ENCODE measurements around the gene FLCN.

Gene FLCN

GRCh38 chr17:17182598-17183136 is 54.3 kb downstream of the FLCN start:
- no peak for DNase-seq

- no peak for DNase-seq
Observed at GRCh38 chr17:17181666-17182597, 55.0 kb downstream of the FLCN start.

GRCh38 chr17:17180741-17181525 is 56.0 kb downstream of the FLCN start:
- DNase-seq = no peak

DNA sequence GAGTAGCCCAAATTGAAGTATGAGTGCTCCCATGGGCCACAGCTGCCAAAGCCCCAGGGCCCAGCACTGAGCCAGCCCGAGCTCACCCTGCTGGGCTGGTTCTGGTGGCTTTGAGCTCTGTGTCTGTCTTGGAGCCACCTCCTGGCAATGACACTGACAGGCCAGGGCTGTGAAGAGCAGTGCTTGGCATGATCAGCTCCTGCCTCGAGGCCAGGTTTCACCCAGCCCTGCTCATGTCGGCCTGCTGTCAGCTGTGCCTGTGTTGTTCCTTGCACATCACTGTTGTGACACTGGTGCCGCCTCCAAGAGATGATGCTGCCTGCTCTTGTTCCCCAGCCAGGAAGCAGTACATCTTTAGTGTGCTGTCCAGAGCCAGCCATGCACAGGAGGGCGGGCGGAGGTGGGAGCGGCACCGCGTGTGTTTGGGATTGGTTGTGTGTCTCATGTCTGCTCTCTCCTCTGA is 56.8 kb downstream of the FLCN start:
- DNase-seq = no peak

DNA sequence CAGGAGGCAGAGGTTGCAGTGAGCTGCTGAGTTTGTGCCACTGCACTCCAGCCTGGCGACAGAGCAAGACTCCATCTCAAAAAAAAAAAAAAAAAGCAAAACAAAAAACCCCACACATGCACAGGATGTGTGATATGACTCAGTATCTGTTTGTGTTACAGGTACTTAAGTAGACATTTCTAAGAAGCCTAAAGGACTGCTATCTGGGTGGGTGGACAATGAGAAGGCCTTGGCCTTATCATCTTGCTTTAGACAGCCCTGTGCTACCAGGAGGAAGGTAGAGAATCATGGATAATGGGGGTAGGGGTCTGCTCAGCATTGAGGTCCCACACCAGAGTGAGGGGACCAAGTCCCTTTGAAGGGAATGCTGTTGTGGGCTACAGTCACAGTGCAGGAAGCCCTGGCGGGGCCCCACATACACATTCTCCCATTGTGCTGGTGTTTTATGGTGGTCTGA is 57.6 kb downstream of the FLCN start:
- DNase-seq = no peak

- no peak for DNase-seq
Observed at GRCh38 chr17:17177176-17177575, 59.8 kb downstream of the FLCN start.

DNA sequence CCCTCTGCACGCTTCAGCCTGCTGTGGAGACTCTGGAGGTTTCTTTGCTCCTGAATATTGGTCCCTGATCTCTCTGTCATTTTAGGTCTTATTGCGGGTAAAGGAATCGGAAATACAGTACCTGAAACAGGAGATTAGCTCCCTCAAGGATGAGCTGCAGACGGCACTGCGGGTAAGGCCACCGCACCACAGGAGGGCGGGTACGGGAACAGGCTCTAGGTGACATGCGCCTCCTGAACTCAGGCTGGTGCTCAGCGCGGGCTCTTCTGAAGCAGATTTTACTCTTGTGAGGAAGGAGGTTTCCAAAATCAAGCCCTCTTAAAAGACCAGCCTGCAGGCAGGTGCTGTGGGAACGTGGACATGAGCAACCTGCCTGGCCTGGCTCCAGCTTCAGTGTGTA is 60.6 kb downstream of the FLCN start:
- no peak for DNase-seq

DNA sequence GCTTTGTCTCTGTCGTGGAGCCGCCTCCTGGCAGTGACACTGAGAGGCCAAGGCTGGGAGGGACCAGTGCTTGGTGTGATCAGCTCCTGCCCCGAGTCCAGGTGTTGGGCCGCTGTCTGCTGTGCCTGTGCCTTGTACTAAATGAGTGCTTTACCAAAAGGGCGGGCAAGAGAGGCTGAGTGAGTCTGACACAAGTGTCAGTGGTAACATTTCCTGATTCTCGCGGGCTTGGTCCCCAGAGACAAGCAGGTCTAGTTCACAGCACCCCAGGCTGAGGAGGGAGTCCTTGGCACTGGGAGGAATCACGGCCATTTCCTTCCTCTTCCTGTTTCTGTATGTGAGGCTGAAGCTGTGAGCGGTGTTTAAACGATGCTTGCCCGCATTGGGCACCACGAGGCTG is 61.1 kb downstream of the FLCN start:
- no peak for DNase-seq

DNA sequence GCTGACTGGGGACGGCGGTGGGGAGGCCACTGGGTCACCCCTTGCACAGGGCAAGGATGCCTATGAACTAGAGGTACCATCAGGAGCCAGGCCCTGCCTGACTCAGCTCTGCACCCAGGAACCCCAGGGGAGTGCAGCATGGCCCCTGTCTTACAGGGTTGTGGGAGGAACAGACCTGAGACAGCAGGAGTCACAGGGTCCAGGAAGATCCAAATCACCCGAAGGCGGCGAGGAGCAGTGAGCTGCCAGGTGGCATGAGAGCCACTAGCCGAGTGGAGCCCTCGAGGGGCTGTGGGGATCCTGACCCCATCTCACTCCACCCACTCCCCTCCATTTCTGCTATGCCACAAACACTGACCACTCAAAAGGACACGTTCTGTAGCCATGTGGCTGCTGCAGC is 61.6 kb downstream of the FLCN start:
- no peak for DNase-seq

- DNase-seq = no peak
Observed at GRCh38 chr17:17173921-17174320, 63.0 kb downstream of the FLCN start.

DNA sequence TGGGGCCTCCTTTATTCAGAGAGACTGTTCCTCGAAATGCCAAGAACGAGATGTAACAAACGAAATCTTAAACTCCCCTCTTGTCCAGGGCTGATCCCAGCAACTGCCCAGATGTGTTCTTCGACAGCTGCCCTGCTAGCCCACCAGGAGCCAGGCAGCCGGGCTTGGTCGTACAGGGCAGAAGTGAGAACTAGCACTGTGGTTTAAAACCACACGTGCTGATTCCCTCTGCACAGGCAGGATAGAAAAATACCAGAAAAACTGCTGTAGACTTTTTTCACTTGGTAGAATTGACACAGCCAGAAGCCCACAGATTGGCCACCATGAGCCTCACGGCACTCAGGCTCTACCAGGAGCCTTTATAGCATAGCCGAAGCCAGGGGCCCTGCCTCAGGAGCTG is 64.0 kb downstream of the FLCN start:
- no peak for DNase-seq

- DNase-seq = no peak
Observed at GRCh38 chr17:17172001-17172939, 64.7 kb downstream of the FLCN start.

- no peak for DNase-seq
Observed at GRCh38 chr17:17171186-17171585, 65.8 kb downstream of the FLCN start.

- DNase-seq = no peak
Observed at GRCh38 chr17:17170346-17170985, 66.5 kb downstream of the FLCN start.

- DNase-seq = no peak
Observed at GRCh38 chr17:17169396-17169795, 67.6 kb downstream of the FLCN start.

- DNase-seq = no peak
Observed at GRCh38 chr17:17168401-17168800, 68.6 kb downstream of the FLCN start.

GRCh38 chr17:17167986-17168385 is 69.0 kb downstream of the FLCN start:
- no peak for DNase-seq

DNA sequence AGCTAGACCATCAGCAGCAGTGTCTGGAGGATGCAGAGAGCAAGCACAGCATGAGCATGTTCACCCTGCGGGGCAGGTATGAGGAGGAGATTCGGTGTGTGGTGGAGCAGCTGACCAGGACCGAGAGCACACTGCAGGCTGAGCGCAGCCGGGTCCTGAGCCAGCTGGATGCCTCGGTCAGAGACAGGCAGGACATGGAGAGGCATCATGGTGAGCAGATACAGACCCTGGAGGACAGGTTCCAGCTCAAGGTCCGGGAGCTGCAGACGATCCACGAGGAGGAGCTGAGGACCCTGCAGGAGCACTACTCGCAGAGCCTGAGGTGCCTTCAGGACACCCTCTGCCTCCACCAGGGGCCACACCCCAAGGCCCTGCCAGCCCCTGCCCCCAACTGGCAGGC is 69.6 kb downstream of the FLCN start:
- DNase-seq = no peak

DNA sequence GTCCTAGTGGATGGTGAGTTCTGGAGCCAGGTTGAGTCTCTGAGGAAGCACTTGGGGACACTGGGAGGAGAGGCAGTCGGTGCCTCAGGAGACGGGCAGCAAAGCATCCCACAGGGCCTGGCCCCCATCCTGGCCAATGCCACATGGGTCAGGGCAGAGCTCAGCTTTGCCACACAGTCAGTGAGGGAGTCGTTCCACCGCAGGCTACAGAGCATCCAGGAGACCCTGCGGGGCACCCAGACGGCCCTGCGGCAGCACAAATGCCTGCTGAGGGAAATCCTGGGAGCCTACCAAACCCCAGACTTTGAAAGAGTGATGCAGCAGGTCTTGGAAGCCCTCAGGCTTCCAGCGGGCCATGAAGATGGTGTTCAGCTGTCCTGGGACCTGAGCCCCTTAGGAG is 70.5 kb downstream of the FLCN start:
- no peak for DNase-seq

DNA sequence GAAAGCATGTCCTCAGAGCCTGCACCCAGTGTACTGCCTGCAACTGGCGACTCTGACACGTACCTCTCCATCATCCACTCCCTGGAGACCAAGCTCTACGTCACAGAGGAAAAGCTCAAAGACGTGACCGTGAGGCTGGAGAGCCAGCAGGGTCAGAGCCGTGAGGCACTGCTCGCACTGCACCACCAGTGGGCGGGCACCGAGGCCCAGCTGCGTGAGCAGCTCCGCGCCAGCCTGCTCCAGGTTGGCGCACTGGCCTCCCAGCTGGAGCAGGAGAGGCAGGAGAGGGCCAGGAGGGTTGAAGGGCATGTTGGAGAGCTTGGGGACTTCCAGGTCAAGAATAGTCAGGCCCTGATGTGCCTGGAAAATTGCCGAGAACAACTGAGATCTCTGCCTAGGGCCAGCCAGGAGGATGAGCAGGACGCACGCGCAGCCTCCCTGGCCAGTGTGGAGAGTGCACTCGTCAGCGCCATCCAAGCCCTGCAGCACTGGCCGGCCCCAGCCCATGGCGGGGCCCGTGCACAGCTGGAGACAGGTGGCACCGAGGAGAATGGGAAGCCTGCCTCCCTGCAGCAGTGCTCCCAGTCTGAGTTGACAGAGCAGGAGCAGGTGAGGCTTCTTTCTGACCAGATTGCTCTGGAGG is 71.2 kb downstream of the FLCN start:
- DNase-seq = no peak

DNA sequence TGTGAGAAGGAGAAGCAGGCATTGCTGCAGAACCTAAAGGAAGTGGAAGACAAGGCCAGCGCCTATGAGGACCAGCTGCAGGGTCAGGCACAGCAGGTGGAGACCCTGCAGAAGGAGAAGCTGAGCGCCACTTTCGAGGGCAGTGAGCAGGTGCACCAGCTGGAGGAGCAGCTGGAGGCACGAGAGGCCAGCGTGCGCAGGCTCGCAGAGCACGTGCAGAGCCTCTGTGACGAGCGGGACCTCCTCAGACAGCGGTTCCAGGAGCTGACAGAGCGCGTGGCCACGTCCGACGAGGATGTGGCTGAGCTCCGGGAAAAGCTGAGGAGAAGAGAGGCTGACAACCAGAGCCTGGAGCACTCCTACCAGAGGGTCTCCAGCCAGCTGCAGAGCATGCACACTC is 72.3 kb downstream of the FLCN start:
- DNase-seq = no peak
